ENCODE measurements around the gene SORBS1.

DNA sequence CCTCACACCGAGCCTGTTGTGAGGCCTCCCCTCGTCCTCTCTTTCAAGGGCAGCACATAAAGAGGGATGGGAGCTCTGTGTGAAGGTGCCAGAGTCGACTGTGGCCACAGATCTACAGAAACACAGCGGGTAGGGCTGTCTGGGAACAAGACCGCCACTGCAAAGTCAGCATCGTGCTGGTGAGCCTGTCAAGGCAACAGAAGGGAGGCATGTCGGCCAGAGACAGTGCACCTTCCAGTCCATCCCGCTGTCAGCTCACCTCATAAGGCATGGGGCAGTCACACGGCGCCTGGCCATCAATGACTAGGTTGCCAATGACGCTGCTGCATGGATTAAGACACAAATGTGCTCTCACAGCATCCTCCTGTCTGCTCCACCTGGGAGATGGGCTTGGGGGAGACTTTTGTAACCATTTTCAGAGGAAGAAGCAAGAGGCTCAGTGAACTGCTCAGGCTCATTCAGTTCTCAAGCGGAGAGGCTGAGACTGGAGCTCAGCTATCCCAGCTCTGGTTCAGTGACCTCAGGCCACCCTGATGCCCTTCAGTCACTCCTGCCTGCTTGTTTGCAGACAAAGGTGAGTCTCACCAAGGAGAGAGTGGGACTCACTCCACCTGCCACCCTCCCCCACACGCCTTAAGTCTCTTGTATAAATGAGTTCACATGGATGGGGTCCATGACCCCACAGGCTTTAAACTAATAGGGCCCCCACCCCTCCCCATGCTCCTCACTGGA, 125.5 kb downstream of the SORBS1 start:
- TF ChIP-seq, protein P1, sequence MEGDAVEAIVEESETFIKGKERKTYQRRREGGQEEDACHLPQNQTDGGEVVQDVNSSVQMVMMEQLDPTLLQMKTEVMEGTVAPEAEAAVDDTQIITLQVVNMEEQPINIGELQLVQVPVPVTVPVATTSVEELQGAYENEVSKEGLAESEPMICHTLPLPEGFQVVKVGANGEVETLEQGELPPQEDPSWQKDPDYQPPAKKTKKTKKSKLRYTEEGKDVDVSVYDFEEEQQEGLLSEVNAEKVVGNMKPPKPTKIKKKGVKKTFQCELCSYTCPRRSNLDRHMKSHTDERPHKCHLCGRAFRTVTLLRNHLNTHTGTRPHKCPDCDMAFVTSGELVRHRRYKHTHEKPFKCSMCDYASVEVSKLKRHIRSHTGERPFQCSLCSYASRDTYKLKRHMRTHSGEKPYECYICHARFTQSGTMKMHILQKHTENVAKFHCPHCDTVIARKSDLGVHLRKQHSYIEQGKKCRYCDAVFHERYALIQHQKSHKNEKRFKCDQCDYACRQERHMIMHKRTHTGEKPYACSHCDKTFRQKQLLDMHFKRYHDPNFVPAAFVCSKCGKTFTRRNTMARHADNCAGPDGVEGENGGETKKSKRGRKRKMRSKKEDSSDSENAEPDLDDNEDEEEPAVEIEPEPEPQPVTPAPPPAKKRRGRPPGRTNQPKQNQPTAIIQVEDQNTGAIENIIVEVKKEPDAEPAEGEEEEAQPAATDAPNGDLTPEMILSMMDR (IDR thresholded peaks at IDR 0.05; ENCODE audit: insufficient read depth, low read length, poor library complexity, severe bottlenecking): no peak
- TF ChIP-seq EZH2phosphoT487 (conservative IDR thresholded peaks at IDR 0.05; ENCODE audit: low read length): no peak

Data from SU-DHL-6 (cell line).